Measurements from ENCODE around the gene C5AR2.
"Not testable (repeated sequence)": the region's sequence is repeated elsewhere in the genome, so short reads cannot be mapped to it uniquely, and the experiment has no call there.

Gene C5AR2

GRCh38 chr19:47363758-47364531 is 32.0 kb downstream of the C5AR2 start:
- no peak for DNase-seq (ENCODE audit: low spot score)

GRCh38 chr19:47365455-47365854 is 33.5 kb downstream of the C5AR2 start:
- DNase-seq (ENCODE audit: low spot score), result not testable (repeated sequence)

- DNase-seq (ENCODE audit: low spot score), result no peak
Measured at GRCh38 chr19:47370045-47370611, 38.2 kb downstream of the C5AR2 start.

GRCh38 chr19:47371261-47371660 is 39.3 kb downstream of the C5AR2 start:
- no peak for DNase-seq (ENCODE audit: low spot score)

- no peak for DNase-seq (ENCODE audit: low spot score)
Measured at GRCh38 chr19:47372603-47373002, 40.6 kb downstream of the C5AR2 start.

GRCh38 chr19:47373246-47374240 is 41.6 kb downstream of the C5AR2 start:
- DNase-seq (ENCODE audit: low spot score), result no peak

GRCh38 chr19:47374876-47375693 is 43.1 kb downstream of the C5AR2 start:
- no peak for DNase-seq (ENCODE audit: low spot score)

GRCh38 chr19:47375694-47376588 is 44.0 kb downstream of the C5AR2 start:
- no peak for DNase-seq (ENCODE audit: low spot score)

- DNase-seq (ENCODE audit: low spot score), result no peak
Measured at GRCh38 chr19:47376589-47377144, 44.7 kb downstream of the C5AR2 start.

- no peak for DNase-seq (ENCODE audit: low spot score)
Measured at GRCh38 chr19:47377208-47377701, 45.3 kb downstream of the C5AR2 start.

GRCh38 chr19:47377801-47378200 is 45.8 kb downstream of the C5AR2 start:
- no peak for DNase-seq (ENCODE audit: low spot score)

- no peak for DNase-seq (ENCODE audit: low spot score)
Measured at GRCh38 chr19:47378246-47378645, 46.3 kb downstream of the C5AR2 start.

GRCh38 chr19:47379381-47379938 is 47.5 kb downstream of the C5AR2 start:
- no peak for DNase-seq (ENCODE audit: low spot score)

- DNase-seq (ENCODE audit: low spot score), result no peak
Measured at GRCh38 chr19:47380559-47380958, 48.6 kb downstream of the C5AR2 start.

GRCh38 chr19:47381121-47381520 is 49.1 kb downstream of the C5AR2 start:
- DNase-seq (ENCODE audit: low spot score), result no peak

GRCh38 chr19:47381653-47382279 is 49.8 kb downstream of the C5AR2 start:
- no peak for DNase-seq (ENCODE audit: low spot score)

GRCh38 chr19:47383890-47384289 is 51.9 kb downstream of the C5AR2 start:
- not testable (repeated sequence) for DNase-seq (ENCODE audit: low spot score)

GRCh38 chr19:47384533-47384932 is 52.6 kb downstream of the C5AR2 start:
- DNase-seq (ENCODE audit: low spot score), result not testable (repeated sequence)

- not testable (repeated sequence) for DNase-seq (ENCODE audit: low spot score)
Measured at GRCh38 chr19:47386582-47386981, 54.6 kb downstream of the C5AR2 start.

Data from germinal center (tissue), 1 donor.